C4-2B (cell line): ENCODE measurements around the gene PDE2A.

Source experiments
- CTCF ChIP-seq: fragments of 450-650 bp; conservative IDR thresholded peaks from 2 replicates; pipeline ENCODE4 v1.5.1; 2017; ENCODE audit warnings: mild to moderate bottlenecking
- ZFX ChIP-seq: fragments of 450-650 bp; IDR thresholded peaks from 2 replicates; pipeline ENCODE4 v1.6.1; 2017

GRCh38 chr11:72627594-72628281, 46.5 kb downstream of the PDE2A start:
- TF ChIP-seq CTCF = no peak
- no peak for TF ChIP-seq ZFX
